ENCODE data around the gene EPS8. TPM values are rescaled to one million over a fixed set of nuclear protein-coding genes. Genes with fewer than 3 reads are reported as not detected.

EPS8 gene
- total RNA-seq, 1 donor from 2014 or later: 1.9 TPM

DNA sequence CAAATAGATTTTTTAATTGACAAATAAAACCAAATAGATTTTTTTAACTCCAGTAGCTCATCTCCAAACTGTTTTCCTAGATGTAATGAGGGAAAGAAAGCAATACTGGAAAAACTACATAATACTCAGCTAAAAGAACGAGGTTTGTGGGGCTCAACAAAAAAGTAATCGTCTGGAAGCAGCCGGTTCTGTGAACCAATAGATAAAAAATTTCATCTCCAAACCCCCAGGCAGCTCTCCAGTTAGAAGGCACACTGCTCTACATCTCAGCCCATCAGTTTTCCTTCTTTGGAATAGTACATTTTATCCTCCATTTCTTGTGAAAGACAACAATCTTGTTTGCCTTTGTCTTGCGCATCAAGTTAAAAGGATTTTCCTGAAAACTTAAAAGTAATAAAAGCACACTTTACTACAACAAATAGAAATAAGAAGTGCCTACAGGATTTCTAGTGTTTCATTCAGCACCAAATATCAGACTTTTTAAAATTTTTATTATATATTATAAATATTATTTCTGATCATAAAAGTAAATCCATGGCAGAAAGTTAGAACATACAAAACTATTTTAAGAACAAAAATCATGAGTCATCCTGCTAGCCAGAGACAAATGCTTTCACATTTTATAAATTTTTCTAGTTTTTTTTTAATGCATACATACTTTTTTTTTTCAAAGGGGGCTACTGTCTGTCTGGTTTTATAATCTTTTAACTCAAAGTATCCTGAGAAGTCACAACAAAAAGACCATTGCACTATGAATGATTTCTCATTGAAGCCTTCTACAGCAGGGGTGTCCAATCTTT is 67.7 kb downstream of the EPS8 start:
- intact Hi-C loops (cut with micrococcal nuclease): no loop called here

DNA sequence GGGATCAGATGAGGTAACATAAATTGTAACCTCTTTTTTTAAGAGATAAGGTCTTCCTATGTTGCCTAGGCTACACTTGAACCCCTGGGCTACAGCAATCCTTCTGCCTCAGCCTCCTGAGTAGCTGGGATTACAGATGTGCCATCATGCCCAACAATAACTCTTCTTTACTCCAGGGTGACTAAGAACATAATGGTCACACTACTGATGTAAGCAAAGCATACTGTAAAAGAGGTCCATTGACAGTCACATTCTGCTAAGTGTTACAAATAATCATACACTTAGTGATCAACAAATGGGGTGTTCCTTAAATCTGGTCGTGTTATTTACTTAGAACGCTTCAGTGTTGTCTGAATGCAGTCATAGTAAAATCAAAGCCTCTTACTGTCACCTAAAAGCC is 68.9 kb downstream of the EPS8 start:
- intact Hi-C loops (cut with micrococcal nuclease): no loop called here

DNA sequence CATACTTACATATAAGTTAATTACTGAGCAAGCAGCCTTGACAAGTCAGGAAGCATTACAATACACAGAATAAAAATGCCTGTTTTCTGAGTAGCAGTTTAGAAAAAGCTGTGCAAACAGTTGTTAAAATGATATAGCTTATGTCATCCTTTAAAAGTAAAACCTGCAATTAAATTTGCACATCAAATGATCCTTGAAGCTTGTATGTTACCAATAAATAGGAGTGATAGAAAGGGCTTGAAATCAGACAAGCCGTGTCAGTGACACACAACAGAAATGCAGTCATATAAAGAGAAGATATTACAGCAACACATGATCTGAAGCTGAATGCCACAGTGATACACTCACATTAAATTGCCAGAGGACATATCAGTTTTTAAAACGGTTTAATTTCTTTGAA is 70.0 kb downstream of the EPS8 start:
- intact Hi-C loops (cut with micrococcal nuclease): no loop called here

DNA sequence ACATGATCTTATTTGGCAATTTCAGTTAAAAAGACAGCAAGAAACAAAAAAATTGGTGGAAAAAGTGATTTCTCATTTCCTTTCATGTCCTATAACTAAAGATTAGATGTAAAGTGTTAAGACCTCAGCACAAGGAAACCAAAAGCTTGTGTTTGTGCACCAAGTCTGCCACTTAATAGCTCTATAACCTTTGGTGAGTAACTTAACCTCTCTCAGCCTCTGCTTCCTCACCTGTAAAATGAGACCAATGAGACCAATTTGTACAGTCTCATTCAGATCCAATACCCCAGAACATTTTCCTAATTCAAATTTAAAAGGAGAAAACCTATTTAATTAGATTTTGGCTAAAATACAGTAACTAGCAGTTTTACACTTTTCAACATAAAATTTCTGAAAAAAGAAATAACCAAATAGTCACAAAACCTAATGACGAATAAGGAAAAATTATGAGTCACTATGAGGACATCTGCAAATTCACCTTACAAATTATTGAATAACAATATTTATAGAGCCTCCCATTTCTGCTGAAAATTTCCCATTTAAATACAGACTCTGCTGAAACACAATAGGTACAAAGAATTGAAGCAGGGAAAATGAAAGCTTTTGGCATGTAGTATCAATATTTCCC is 71.1 kb downstream of the EPS8 start:
- intact Hi-C loops (cut with micrococcal nuclease): no loop called here

DNA sequence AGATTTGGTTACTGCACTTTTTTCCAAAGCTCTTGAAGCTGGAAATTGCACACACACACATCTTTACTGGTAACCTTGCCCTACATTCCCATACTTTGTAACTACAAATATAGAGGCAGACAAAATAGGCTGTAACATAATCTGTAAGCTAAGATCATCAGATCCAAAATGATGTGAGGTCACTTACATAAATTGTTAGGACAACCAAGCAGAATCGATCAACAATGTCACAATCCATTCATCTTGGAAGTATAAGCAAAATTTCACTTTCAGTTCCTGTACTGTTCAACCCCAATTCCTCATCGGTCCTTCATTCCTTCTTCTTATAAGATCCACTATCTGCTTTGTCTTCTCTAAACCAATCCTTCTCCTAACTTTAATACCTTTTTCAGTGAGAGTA is 72.6 kb downstream of the EPS8 start:
- intact Hi-C loops (cut with micrococcal nuclease): no loop called here

DNA sequence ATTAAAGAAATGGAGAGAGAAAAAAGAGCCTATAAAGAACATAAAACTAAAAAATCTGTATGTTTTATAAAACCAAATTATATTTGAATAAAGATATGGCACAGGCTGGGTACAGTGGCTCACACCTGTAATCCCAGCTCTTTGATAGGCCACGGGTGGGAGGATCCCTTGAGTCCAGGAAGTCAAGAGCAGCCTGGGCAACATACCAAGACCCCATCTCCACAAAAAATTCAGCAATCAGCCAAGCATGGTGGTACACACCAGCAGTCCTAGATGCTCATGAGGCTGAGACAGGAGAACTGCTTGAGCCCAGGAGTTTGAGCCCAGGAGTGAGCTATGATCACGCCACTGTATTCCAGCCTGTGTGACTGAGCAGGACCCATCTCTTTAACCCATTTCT is 74.9 kb downstream of the EPS8 start:
- intact Hi-C loops (cut with micrococcal nuclease): no loop called here

DNA sequence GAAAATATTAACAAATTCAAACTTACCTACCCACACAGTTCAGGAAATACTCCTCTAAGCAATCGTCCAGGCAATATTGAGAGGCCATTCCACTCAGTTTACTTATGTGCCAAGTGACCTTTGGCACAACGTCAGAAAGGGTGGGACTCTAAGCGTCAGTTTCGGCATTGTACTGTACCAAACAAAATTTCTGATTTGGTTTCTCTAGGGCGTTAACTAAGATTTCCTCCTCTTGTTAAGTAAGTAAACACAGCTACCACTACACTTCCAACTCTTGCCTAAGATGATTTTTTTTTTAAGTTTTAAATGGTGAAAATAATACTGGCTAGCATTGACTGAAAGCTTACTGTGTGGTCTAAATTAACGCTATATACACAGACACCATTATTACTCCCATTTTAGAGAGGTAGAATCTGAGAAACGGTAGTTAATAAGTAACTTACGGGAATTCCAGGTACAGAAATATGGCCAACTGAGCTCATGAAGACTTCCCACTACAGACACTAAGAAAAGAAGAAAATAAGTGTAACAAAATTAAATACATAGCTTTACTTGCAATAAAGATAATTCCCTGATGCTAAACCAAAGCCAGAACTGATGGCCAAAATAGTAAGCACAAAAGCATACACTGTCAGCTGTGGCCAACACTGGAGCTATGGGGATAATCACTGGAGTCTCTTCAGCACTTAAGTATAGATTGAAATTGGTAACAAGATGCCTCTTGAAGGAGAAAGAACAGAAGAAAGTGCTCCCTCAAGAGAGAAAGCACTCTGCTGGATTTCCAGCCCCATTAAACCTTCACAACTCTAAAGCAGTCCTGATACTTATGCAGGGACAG is 76.1 kb downstream of the EPS8 start:
- intact Hi-C loops (cut with micrococcal nuclease): no loop called here

DNA sequence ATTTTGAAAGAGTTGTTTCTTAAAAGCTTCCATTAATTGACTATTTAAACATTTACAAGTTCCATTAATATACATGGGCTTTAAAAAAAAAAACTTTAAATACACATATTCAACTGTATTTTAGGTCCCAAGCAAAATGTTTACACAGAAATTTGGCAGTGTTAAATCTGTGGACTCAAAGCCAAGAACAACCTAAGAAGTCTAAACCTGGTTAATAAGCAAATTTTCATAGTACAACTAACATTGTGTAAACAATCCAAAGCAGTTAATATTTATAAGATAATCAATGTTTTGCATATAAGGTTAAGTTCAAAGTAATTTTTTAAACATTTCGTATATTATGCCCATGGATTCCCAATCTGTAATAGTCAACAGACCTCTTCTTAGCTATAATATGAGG is 77.0 kb downstream of the EPS8 start:
- intact Hi-C loops (cut with micrococcal nuclease): no loop called here

DNA sequence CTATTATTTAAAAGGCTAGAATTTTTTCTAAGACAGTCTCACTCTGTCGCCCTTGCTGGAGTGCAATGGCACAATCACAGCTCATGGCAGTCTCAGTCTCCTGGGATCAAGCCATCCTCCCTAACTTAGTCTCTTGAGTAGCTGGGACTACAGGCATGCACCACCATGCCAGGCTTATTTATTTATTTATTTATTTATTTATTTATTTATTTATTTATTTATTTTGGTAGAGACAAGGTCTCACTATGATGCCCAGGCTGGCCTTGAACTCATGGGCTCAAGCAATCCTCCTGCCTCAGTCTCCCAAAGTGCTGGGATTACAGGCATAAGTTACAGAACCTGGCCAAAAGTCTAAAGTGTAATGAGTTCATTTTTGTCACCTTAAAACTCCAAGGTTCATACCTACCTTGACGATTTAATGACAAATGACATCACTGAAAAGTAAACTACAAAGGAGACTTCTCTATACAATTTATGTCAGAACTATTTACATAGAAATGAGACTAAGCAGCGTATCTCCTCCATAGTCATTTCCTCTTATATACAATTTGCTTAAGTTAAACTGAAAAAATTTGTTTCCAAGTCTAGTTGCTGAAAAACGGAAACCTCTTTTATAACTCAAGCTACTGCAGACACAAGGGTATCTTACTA is 78.2 kb downstream of the EPS8 start:
- intact Hi-C loops (cut with micrococcal nuclease): no loop called here

DNA sequence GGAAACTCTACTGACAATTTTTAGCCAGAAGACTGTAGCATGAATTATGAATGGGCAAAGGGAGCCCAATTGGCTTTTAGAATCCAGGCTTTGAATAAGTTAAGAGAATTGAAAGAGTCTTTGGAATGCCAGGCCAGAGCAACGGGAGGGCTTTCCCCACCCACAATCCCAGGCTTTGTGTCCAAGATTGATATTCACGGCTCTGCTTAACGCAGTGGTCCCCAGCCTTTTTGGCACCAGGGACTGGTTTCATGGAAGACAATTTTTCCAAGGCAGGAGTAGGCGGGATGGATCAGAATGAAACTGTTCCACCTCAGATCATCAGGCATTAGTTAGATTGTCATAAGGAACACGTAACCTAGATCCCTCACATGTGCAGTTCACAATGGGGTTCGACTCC is 79.6 kb downstream of the EPS8 start:
- intact Hi-C loops (cut with micrococcal nuclease): loop anchor here (10.0 kb wide), 1 partner anchor 175 kb away; no protein-coding TSS in a partner anchor

DNA sequence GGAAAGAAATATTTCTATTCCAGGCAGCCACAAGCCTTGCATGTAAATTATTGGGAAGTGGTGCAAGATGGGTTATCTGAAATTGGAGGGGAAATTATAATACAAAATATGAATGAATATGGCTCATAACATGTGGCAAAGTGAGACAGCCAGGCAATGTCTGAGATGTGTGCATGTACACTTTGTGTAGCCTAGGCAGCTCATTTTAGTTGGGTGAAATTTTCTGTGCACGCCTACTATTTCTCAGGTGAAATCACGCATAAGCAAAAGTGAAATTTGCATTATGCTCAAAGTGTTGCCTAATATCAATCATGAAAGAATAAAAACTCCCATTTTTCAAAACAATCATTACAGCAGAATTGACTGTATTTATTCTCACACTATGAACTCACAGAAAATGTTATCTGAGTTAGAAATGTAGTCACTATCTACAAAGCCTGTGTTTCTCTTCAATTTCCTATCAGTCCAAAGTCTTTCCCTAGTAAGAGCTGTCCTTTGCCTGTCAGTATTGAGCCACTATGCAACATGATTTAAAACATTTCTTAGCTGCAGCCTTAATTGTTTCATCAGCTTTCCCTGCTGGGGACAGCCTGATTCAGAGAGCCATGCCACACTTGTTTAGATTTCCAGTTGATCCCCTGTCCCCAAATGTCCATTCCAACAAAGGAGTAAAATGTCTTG is 80.7 kb downstream of the EPS8 start:
- intact Hi-C loops (cut with micrococcal nuclease): loop anchor here (10.0 kb wide), 1 partner anchor 174 kb away; no protein-coding TSS in a partner anchor

DNA sequence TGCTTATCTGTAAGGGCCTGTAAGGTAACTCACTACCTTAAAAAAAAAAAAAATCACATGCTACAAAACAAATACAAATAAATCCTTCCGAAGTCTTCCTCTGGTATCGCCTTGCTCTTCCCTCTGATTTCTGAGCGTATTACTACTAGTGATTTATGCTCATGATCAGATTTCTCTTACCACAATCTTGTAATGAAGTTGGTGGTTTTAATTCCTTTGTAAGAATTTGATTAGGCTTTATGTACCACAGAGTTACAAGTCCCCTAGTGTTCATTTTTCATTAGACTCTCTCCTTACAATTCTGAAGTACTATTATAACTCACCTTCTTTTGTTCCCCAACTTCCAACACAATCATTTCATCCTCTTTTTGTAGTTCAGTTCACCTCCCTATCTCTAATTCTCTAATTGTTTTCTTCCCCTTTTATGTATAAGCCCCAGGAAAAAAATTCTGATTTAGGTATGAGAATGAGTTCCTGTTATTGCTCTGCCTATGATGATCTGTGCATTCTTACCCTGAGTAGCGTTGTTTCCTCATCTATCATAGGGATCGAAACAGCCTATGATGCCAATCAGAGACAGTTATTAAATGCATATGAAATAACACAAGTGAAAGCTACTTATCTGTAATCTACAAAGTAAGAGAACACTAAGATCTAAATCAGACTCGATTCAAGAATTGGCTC is 81.5 kb downstream of the EPS8 start:
- intact Hi-C loops (cut with micrococcal nuclease): loop anchor here (10.0 kb wide), 1 partner anchor 173 kb away; no protein-coding TSS in a partner anchor

DNA sequence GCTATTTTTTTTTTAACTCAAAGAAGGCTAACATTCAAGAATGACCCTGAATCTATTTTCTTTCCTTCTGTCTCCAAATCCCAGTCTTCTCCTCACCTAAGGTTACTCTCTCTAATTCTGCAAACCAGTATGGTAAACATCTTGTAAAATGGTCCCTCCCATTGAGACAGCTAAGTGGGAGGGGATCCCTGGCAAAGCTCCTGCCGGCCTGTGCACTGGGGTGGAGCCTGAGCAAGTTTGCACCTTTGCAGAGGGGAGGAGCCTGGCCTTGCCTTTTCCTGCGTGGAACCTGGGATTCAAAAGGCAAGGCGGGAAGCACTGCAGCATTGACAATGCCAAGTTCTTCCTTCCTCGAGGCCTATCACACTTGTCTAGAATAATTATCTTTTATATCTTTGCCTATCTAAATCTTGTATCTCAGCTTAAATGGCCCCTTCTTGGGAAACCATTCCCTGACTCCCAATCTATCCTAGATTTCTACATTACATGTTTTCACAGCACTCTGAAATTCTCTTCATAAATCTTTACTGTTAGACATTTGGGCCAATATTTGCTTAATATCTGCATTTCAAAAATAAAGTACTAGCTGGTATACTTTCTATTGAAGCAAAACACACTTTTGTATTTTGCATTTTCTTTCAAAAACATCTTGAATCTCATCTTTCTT is 83.0 kb downstream of the EPS8 start:
- intact Hi-C loops (cut with micrococcal nuclease): loop anchor here (10.0 kb wide), 1 partner anchor 171 kb away; no protein-coding TSS in a partner anchor

DNA sequence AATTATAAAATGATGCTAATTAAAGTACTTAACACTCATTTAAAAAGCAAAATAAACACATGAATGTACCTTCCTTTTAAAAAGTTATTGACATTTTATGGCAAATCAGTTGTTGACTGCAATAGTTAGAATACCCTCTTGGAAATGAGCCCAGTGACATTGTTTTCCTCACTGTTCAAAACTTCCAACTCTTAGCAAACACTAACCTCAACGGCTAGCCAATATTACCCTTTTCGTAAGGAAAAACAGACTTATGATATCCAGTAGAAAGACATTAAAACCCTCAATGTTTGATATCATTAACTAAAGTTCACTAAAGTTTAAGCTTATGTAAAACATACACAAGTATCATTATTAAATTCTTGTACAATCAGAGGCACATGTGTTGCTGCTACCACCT is 83.6 kb downstream of the EPS8 start:
- intact Hi-C loops (cut with micrococcal nuclease): loop anchor here (10.0 kb wide), 1 partner anchor 171 kb away; no protein-coding TSS in a partner anchor

DNA sequence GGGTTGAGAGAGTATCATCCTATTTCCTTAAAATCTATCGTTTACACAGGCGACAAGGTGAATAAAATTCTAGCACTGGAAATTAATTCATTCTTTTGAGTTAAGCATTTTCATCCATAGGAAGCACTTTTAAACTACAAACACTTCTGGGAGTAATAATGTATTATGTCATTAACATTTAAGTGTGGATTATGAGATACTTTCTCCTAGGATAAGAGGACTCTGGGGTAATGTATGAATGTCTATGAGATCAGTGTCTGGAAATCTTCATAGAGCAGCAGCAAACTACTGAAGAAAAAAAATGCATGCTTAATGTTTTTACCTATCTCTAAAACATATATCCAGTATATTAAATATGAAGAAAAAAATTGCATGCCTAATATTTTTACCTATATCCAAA is 86.9 kb downstream of the EPS8 start:
- intact Hi-C loops (cut with micrococcal nuclease): loop anchor here (5.0 to 10.0 kb wide), 2 partner anchors 167 to 180 kb away; partner anchors contain the start of gene STRAP

DNA sequence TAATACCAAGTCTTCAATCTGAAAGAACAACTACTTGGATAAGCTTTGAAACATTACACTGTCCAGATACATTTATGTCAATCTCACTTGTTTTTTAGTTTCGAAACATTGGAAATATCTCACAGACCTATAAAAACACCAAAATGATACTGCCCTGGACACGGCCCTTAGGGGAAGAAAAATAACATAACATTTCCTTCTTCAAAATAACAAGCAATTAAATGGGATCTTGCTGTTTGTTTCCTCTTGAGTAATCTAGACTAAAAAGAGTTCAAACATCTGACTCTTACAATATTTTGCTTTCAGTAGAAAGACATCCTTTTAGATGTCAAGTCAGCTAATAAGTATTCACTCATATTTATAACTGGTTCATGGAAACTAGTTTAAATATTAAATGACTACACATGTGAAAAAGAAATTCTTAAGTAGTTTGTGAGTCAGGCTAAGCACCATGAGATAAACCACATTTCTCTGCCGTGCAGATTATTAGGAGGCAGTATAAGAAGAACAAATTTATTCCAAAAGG is 87.5 kb downstream of the EPS8 start:
- intact Hi-C loops (cut with micrococcal nuclease): loop anchor here (2.0 to 10.0 kb wide), 3 partner anchors 87 to 181 kb away; partner anchors contain the start of genes EPS8 and STRAP

DNA sequence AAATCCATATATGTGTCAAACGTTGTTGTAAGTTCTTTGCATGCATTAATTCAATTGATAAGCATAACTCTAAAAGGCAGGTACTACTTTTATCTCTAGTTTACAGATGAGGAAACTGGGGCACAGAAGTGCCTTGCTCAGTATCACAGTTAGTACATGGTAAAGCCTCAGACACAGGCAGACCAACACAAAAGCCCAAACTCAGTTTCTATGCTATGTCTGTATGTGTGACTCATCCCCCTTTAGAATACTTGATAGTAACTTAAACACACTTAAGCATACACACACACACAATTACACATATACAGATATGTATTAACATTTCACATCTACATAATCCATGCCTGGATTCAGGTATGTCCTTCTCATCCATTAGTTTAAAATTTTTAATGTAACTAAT is 88.0 kb downstream of the EPS8 start:
- intact Hi-C loops (cut with micrococcal nuclease): loop anchor here (2.0 to 10.0 kb wide), 3 partner anchors 88 to 181 kb away; partner anchors contain the start of genes EPS8 and STRAP

DNA sequence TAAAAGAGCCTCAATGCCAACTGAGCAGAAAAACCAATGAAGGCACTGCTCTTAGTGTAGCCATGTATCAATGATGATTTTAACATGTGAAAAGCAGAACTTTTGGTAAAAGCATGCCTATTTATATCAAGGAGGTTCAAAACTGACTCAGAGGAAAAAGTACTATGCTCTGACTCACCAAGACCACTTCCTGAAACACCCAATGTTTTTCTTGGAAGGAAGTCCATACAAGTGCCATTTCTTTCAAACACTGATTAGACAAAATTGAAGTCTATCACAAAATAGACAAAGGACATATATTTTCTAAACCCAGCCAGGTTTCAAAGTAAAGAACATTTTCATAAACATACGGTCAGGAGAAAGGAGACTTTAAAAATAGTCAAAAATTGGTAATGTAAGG is 88.6 kb downstream of the EPS8 start:
- intact Hi-C loops (cut with micrococcal nuclease): loop anchor here (2.0 to 10.0 kb wide), 3 partner anchors 88 to 182 kb away; partner anchors contain the start of genes EPS8 and STRAP

DNA sequence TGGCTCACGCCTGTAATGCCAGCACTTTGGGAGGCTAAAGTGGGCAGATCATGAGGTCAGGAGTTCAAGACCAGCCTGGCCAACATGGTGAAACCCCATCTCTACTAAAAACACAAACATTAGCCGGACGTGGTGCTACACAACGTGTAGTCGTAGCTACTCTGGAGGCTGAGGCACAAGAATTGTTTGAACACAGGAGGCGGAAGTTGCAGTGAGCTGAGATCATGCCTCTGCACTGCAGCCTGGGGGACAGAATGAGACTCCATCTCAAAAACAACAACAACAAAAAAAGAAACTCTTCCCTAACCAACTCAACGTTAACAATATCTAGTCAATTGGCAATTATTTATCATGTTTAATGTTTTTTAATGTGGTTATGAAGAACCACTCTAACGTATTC is 89.3 kb downstream of the EPS8 start:
- intact Hi-C loops (cut with micrococcal nuclease): loop anchor here (2.0 to 10.0 kb wide), 3 partner anchors 89 to 182 kb away; partner anchors contain the start of genes EPS8 and STRAP

Measured in T-helper 2 cell treated with Interferon-gamma antibody and Interleukin-4, amounts not matched to agents 100 ng/mL and 5 ng/mL, for 36 hours (primary cell).